WERI-Rb-1 (cell line): Measurements from ENCODE around the gene HAVCR2.

Source experiments
- DNase-seq: peaks from one replicate; pipeline ENCODE4 v3.0.0-alpha.2; 2020
- H3K27ac ChIP-seq: fragments of 250-450 bp; sonication (Bioruptor Pico); 2 replicates; pipeline ENCODE4 v1.5.1; 2020; ENCODE audit warnings: mild to moderate bottlenecking, moderate library complexity
- H3K27me3 ChIP-seq: fragments of 250-450 bp; sonication (Bioruptor Pico); 2 replicates; pipeline ENCODE4 v1.5.1; 2021; ENCODE audit warnings: mild to moderate bottlenecking, low read depth, moderate library complexity; ENCODE audit not compliant: insufficient read depth, severe bottlenecking
- H3K36me3 ChIP-seq: fragments of 250-450 bp; sonication (Bioruptor Pico); 2 replicates; pipeline ENCODE4 v1.5.1; 2020; ENCODE audit warnings: mild to moderate bottlenecking, moderate library complexity
- H3K4me3 ChIP-seq: 2 replicates; pipeline ENCODE4 v1.5.1; 2011; ENCODE audit warnings: low read depth, mild to moderate bottlenecking, control low read depth, low read length
- H3K9me3 ChIP-seq: fragments of 250-450 bp; sonication (Bioruptor Pico); 2 replicates; pipeline ENCODE4 v1.5.1; 2021; ENCODE audit warnings: mild to moderate bottlenecking, moderate library complexity; ENCODE audit not compliant: severe bottlenecking
- TF ChIP-seq, protein P1 (sequence below): IDR thresholded peaks from 2 replicates; pipeline ENCODE4 v1.5.1; 2011; ENCODE audit warnings: low read depth, mild to moderate bottlenecking, control low read depth, inconsistent platforms, low read length

HAVCR2 gene

DNA sequence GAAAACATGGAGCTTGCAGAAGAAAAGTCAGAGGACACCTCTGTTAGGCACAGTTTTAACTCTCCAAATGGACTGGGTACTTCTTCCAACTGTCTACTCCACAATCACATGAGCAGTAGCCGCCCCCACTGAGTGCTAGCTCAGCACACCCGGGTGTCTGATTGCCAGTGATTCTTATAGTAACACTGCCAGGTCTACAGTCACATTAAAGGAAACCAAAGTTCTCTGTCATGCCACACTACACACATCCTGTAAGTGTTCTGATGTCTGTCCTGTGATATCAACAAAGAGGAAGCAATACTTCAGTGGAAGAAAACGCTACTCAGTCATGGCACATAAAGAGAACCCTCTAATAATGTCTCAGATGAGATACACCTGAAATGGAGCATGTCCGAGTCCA, at the start of gene HAVCR2:
Gene HAVCR2, minus strand, starts transcription at position 69 of the 400 bp plus-strand sequence. Its CDS starts 61 bp downstream, at position 8.
- Histone ChIP-seq H3K27me3 (no peaks in the 10 kb centered on the region), H3K9me3 (no peaks in the 10 kb centered on the region), H3K36me3 (no peaks in the 10 kb centered on the region), H3K27ac (no peak within 1 kb of the TSS), H3K4me3 (no peak within 1 kb of the TSS)
- TF ChIP-seq, protein P1, sequence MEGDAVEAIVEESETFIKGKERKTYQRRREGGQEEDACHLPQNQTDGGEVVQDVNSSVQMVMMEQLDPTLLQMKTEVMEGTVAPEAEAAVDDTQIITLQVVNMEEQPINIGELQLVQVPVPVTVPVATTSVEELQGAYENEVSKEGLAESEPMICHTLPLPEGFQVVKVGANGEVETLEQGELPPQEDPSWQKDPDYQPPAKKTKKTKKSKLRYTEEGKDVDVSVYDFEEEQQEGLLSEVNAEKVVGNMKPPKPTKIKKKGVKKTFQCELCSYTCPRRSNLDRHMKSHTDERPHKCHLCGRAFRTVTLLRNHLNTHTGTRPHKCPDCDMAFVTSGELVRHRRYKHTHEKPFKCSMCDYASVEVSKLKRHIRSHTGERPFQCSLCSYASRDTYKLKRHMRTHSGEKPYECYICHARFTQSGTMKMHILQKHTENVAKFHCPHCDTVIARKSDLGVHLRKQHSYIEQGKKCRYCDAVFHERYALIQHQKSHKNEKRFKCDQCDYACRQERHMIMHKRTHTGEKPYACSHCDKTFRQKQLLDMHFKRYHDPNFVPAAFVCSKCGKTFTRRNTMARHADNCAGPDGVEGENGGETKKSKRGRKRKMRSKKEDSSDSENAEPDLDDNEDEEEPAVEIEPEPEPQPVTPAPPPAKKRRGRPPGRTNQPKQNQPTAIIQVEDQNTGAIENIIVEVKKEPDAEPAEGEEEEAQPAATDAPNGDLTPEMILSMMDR = no peak
- no peak for DNase-seq

DNA sequence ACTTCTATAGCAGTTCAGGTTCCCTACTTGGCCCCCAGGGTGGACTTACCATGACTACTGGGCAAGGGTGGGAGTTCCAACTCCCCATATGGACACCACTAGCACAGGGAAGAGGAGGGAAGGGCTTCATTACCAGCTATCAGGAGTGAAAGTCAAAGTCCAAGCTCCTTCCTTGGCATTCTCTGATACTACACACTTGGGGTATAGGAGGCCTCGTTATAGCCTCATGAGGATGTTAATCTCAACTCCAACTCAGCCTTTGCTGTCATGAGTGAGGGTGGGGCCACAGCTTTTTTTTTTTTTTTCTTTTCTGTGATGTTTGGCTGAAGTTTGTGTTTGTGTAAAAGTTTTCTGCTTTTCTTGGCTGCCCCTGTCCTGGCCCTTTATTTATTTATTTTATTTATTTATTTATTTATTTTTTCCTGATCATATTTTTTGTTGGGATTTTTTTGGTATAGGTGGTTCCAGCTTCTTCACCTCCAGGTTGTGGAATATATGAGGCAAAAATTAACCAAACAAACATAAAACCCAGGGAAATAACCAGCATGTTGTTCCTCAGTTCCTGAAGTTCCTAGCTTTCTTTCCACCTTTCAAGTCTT, 48.5 kb upstream of the HAVCR2 start:
- Histone ChIP-seq H3K4me3 (no peak overlapping the region), H3K9me3 (no peaks in the 10 kb centered on the region), H3K27me3 (no peaks in the 10 kb centered on the region), H3K27ac (no peak overlapping the region), H3K36me3 (no peaks in the 10 kb centered on the region)
- TF ChIP-seq, protein P1 = no peak
- no peak for DNase-seq

DNA sequence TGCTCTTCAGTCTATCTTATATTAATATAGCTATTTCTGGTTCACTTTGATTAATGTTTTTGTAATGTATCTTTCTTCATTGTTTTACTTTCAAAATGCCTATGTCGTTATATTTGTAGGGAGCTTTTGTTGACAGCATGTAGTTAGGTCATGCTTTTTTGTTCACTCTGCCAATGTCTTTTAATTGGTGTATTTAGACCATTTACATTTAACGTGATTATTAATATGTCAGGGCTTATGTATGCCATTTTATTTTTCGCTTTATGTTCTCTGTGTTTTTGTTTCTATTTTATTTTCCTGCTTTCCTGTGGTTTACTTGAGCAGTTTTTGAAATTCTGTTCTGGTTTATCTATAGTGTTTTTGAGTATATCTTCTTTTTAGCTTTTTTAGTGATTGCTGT, 46.5 kb upstream of the HAVCR2 start:
- DNase-seq = no peak
- H3K4me3 ChIP-seq = no peak overlapping the region
- H3K36me3 ChIP-seq = no peaks in the 10 kb centered on the region
- no peak overlapping the region for H3K27ac ChIP-seq
- no peaks in the 10 kb centered on the region for H3K27me3 ChIP-seq
- H3K9me3 ChIP-seq = no peaks in the 10 kb centered on the region
- TF ChIP-seq, protein P1 = no peak

DNA sequence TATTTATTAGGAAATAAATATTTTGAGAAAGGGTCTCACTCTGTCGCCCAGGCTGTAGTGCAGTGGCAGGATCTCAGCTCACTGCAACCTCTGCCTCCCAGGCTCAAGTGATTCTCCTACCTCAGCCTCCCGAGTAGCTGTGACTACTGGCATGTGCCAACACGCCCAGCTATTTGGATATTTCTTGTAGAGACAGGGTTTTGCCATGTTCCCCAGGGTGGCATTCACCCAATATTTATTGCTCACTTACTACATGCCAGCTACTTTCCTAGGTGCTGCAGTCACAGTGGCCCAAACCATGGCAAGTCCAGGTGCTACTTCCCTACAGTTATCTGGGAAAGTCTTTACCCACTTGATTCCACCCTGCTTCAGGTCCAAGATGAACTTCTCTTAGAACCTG, 42.2 kb upstream of the HAVCR2 start:
- H3K27ac ChIP-seq = no peak overlapping the region
- no peak for DNase-seq
- TF ChIP-seq, protein P1 = no peak
- no peaks in the 10 kb centered on the region for H3K27me3 ChIP-seq
- H3K36me3 ChIP-seq = no peaks in the 10 kb centered on the region
- no peak overlapping the region for H3K4me3 ChIP-seq
- no peaks in the 10 kb centered on the region for H3K9me3 ChIP-seq

DNA sequence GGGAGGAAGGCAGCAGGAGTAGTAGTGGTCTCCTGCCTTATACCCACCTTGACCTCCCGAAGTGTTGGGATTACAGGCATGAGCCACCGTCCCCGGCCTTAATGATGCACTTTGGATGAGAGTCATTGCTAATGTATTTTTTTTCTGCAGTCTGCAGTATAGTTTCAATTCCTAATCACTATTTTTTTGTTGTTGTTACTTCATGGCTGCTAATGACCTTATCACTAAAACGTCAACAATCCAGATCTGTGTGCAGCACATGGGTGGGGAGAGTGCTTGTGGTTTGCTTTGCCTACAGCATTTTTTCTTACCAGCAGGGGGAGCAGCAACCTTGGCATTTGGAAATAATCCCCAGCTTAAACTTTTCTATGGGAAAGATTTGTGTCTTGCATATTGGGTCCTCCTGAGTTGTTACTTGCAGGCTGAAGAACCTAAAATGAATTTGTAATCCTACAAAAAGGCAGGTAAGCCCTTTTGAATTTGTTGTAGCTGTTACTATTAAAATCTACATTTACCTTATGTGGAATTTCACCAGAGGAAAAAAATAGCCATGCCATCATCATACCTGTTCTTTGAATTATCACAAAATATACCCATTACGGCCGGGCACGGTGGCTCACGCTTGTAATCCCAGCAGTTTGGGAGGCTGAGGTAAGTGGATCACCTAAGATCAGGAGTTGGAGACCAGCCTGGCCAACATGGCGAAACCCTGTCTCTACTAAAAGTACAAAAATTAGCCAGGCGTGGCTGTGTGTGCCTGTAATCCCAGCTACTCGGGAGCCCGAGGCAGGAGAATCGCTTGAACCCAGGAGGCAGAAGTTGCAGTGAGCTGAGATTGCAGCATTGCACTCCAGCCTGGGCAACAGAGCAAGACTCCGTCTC, 40.1 kb upstream of the HAVCR2 start:
- DNase-seq = peak; percentile 75
- no peaks in the 10 kb centered on the region for H3K9me3 ChIP-seq
- H3K36me3 ChIP-seq = no peaks in the 10 kb centered on the region
- TF ChIP-seq, protein P1 = peak; percentile 72
- H3K4me3 ChIP-seq = no peak overlapping the region
- H3K27me3 ChIP-seq = no peaks in the 10 kb centered on the region
- H3K27ac ChIP-seq = no peak overlapping the region
